AG20443 (cell line): ENCODE measurements around the gene RCOR2.
"Not testable (repeated sequence)": the region's sequence is repeated elsewhere in the genome, so short reads cannot be mapped to it uniquely, and the experiment has no call there.

ENCODE experiments used
- DNase-seq: peaks from one replicate; pipeline ENCODE4 v3.0.0; 2012; ENCODE audit warnings: low spot score, mixed read lengths

The RCOR2 gene

GRCh38 chr11:63916837-63917691 lies at the start of gene RCOR2:
TSS of gene RCOR2 (minus strand) at chr11:63917164. CDS start at chr11:63916456, 708 bp downstream.
- DNase-seq: peak; percentile 92

GRCh38 chr11:63966444-63966843 lies 49.5 kb upstream of the RCOR2 start:
- no peak for DNase-seq

DNA sequence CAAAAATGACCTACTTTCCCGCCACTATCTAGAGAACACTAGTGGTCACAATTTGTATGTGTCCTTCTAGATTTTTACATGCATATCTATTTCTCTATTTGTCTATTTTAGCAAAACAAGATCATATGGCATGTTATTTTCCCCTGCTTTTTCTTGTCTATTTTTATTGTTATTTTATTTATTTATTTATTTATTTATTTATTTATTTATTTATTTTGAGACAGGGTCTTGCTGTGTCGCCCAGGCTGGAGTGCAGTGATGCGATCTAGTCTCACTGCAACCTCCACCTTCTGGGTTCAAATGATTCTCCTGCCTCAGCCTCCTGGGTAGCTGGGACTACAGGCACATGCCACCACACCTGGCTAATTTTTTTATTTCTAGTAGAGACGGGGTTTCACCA lies 46.9 kb upstream of the RCOR2 start:
- DNase-seq: not testable (repeated sequence)

DNA sequence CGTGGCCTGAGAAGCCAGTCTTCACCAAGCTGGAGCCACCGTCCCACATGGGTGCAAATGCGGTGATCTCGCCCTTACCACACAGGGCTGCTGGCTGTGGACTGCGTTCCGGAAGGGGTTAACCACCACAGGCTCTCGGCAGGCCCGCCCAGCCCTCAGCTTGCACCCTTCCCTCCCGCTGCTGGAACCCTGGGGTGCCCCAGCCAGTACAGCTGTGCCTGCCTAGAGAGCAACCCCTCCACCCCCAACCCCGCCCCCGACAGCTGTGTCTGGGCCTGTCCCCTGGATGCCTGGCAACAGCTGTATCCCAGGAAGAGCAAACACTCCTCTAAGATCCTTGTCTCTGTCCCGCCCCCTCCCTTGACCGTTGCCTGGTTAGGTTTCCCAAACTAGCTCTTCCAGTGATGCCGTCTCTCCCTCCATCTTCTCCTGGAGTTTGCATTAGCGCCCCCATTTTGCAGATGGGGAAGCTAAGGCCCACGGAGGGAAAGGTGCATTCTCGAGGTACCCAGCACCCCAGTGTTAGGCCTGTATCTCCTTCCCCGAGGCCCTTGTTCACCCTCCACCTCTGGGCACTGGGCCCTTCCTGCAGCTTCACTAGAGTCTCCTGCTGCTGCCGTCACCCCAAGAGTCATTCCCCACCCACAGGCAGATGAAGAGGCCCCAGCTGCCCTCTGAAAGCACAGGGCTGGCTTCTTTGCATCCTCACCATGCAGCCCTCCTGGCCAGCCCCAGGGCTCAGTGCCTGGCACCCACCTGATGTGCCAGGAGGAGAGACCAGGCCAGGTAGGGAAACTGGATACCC lies 44.8 kb upstream of the RCOR2 start:
- DNase-seq: peak; percentile 74

- DNase-seq: no peak
Measured at GRCh38 chr11:63958008-63958407, 41.0 kb upstream of the RCOR2 start.

DNA sequence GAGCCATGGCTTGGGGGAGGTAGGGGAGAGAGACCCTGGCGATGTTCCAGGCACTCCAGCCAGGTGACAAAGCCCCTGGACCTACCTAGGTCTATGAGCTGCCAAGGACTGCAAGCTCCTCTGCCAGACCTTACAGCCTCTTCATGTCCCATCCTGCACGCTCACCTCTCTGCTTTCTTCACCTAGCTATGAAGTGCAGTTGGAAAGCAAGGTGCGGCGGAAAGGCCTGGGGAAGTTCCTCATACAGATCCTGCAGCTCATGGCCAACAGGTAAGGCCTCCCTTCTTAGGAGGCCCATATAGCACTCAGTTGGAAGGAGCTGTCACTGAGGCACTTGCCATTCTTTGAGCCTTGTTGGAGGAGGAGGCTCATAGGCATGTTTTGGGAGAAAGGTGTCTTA lies 35.6 kb upstream of the RCOR2 start:
- no peak for DNase-seq

DNA sequence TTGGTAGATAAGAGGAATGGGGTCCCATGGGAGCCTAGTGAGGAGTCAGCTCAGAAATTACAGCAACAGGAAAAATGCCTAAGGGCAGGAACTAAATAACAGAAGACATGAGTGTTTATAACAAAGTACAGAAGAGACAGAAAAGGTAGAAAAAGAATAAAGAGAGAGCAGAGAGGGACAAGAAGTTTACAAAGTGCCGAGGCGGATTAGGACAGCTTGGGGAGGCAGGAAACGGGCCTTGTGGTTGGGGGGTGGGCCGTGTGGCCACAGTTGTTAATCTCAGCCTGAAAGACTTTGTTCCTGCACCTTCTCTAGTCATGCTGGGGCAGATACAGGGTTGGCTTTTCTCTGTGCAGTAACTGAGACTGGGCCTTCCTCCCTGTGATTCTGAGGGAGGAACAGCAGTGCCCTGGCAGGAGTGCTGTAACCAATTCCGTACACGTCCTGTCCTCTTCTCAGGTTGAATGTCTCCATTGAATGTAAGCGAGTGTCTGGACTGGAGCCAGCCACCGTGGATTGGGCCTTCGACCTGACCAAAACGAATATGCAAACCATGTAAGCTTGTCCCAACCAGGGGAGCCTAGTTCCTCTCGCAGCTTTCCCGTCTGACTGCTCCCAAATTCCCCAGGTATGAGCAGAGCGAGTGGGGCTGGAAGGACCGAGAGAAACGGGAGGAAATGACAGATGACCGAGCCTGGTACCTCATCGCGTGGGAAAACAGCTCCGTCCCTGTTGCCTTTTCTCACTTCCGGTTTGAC lies 35.0 kb upstream of the RCOR2 start:
- no peak for DNase-seq

- DNase-seq: peak; percentile 82
Measured at GRCh38 chr11:63945477-63946163, 28.7 kb upstream of the RCOR2 start.

- peak; percentile 63 for DNase-seq
Measured at GRCh38 chr11:63944987-63945386, 28.0 kb upstream of the RCOR2 start.

GRCh38 chr11:63942803-63943202 lies 25.8 kb upstream of the RCOR2 start:
- no peak for DNase-seq

DNA sequence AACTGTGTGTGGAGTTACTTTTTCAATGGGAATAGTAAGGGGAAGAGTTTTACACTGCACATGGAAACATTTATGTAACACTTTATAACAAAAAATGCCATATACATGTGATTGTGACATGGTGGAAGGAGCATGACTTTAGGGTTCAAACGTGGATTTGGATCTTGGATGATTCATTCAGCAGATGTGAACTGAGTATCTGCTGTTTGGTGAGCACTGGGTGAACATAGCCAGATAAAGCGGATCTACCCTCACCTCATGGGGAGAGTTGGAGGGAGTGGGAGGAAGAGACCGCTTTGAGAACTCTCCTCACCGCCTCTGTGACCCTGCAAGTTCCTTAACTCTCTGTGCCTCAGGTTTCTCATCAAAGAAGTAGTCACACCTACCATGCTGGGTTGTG lies 24.9 kb upstream of the RCOR2 start:
- DNase-seq: no peak

DNA sequence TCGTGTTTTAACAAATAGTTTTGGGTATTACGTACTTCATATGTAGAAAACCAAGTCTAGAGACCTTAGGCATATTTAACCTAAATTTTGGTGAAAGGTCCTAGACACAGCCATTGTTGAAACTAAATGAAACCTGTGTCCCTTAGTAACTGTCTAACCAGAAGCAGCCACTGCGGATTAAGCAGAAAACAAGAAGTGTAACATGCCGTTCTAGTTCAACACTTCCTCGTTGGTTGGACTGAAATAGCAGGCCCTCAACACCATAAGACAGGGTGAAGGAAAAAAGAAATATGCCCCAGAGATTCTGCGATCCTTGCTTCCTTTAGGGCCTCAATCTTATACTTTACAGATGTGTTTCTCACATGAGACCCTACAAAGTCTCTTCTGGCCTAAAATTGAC lies 23.8 kb upstream of the RCOR2 start:
- DNase-seq: no peak

DNA sequence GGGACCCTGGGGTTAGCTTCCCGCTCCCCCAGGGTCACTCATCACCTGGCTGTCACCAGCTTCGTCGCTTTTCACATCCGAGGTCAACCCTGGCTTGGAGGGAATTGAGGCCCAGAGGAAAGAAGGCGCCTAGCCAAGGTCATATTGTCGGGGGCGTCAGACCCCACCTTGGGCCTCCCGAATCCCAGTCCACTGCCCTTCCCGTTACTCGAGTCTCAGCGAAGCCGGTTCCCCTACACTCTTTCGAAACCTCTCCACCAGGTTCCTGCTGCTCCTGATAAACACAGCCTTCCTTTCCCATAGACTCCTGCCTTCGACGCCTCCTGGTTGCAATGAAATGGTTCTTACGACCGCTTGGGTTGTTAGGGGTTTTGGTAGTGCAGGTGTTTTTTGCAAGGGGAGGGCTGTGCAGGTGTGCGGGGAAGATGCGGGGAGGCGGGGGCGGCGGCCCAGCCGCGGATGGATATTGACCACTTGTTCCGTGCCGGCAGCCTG lies 22.5 kb upstream of the RCOR2 start:
- DNase-seq: no peak

- peak; percentile 100 for DNase-seq
Measured at GRCh38 chr11:63938479-63939396, 21.8 kb upstream of the RCOR2 start, which contains the start of gene NAA40. TSS of gene NAA40 (plus strand) at chr11:63939002. CDS start at chr11:63939097, 95 bp downstream.

GRCh38 chr11:63937713-63938478 lies 20.9 kb upstream of the RCOR2 start:
- no peak for DNase-seq

GRCh38 chr11:63933459-63933858 lies 16.5 kb upstream of the RCOR2 start:
- DNase-seq: peak; percentile 61

- no peak for DNase-seq
Measured at GRCh38 chr11:63931876-63932275, 14.9 kb upstream of the RCOR2 start.

DNA sequence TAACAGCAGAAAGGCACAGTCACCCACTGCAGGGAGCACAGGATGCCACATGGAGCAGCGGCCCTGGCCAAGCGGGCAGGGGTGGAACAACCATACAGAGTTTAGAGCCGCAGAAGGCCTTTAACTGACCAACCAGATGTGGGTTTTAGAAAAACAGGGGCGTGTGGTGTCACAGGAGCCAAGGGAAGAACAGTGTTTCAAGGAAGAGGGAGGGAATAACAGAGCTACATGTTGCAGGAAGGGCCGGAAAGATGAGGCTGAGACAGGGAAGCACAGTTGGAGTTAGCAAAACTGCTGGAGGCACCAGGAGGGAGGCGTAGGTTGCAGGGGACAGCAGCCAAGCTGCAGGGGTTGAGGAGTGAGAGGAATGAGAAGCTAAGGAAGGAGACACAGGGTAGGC lies 14.1 kb upstream of the RCOR2 start:
- DNase-seq: no peak

GRCh38 chr11:63929616-63930015 lies 12.7 kb upstream of the RCOR2 start:
- no peak for DNase-seq

- DNase-seq: no peak
Measured at GRCh38 chr11:63923319-63923718, 6.4 kb upstream of the RCOR2 start.
